Measurements from ENCODE around the gene RTCB. TPM values are rescaled to one million over a fixed set of nuclear protein-coding genes. Genes with fewer than 3 reads are reported as not detected.

The RTCB gene
- polyA plus RNA-seq, 1 of the 3 experiments (the other 2 are of a cell fraction), result 89.6 TPM

DNA sequence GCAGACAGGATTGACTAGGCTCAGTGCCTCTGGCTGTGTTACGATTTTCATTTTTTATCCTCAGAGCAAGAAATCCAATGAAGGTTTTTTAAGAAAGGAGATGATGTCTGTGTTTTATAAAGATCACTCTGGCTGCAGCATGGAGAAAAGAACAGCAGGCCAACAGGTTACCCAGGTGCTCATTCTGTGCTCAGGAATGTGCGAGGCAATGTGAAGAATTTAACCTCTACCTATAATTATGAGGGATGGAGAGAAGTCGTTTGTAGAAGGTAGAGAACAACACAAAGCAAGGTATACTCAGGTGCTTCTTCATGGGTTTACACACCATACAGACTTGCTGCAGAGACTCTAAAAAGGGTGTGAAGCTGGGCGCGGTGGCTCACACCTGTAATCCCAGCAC lies 10.0 kb upstream of the RTCB start:
- 41% methylated on average over 5 of the region's 5 CpGs for WGBS (ENCODE audit: low lambda C conversion rate)
- ChIA-PET CTCF (interaction anchor here (0.7 to 1.2 kb wide), 3 partner anchors 10 to 309 kb away, joined by 3 to 7 read pairs (median 3); partner anchors contain the start of gene RTCB), POLR2A (no interaction called here)
- H3K79me2 ChIP-seq (ENCODE audit: insufficient read depth), result no peaks in the 10 kb centered on the region
- H3K4me1 ChIP-seq (ENCODE audit: control insufficient read depth in 1 of 2, insufficient read depth in 2 of 2, low read depth in 1 of 2, low read length in 1 of 2), result no peaks in the 10 kb centered on the region
- TF ChIP-seq MEF2A (IDR thresholded peaks at IDR 0.05; ENCODE audit: borderline replicate concordance, low read depth), result no peak
- no peak for TF ChIP-seq SIN3A (IDR thresholded peaks at IDR 0.05; ENCODE audit: borderline replicate concordance, low read depth, low read length)
- no peaks in the 10 kb centered on the region for H3K36me3 ChIP-seq (replicated peaks in 1 of 2; ENCODE audit: control insufficient read depth in 1 of 2, insufficient read depth in 2 of 2, low read length in 1 of 2)
- no peak overlapping the region for H3K9ac ChIP-seq
- no peak for DNase-seq
- H3K4me2 ChIP-seq, result no peak overlapping the region
- no peaks in the 10 kb centered on the region for H3F3A ChIP-seq (replicated peaks; ENCODE audit: insufficient read depth)
- no peaks in the 10 kb centered on the region for H3K9me3 ChIP-seq
- H4K20me1 ChIP-seq (ENCODE audit: insufficient read depth), result no peaks in the 10 kb centered on the region
- H2AFZ ChIP-seq (ENCODE audit: low read depth), result no peak overlapping the region
- H3K27ac ChIP-seq (ENCODE audit: low read depth in 2 of 2, low read length in 1 of 2), result no peak overlapping the region
- no peak overlapping the region for H3K4me3 ChIP-seq (ENCODE audit: low read depth in 2 of 2, low read length in 1 of 2)
- no peaks in the 10 kb centered on the region for H3K9me2 ChIP-seq
- H3K27me3 ChIP-seq (ENCODE audit: insufficient read depth), result peaks cover 5% of the 10 kb centered on the region; the same call in 1 of the 2 replicates

DNA sequence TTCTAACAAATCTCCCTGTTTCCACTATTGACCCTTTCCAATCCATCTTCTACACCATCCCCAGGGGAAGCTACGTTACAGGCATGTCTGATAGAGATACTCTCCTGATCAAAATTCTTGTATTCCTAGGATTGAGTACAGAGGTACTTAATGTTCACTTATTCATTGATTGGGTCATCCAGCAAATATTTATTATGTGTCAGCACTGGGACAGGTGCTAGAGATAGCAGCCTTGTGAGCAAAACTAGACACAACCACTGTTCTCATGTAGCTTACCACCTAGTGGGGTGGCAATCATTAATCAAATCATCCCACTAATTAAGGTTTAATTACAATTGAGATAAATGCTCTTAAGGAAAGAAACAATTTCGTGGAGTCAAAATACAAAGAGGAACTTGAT lies 9.4 kb upstream of the RTCB start:
- no peak overlapping the region for H2AFZ ChIP-seq (ENCODE audit: low read depth)
- H3K79me2 ChIP-seq (ENCODE audit: insufficient read depth), result no peaks in the 10 kb centered on the region
- H3K4me1 ChIP-seq (ENCODE audit: control insufficient read depth in 1 of 2, insufficient read depth in 2 of 2, low read depth in 1 of 2, low read length in 1 of 2), result no peaks in the 10 kb centered on the region
- H3K27ac ChIP-seq (ENCODE audit: low read depth in 2 of 2, low read length in 1 of 2), result no peak overlapping the region
- H4K20me1 ChIP-seq (ENCODE audit: insufficient read depth), result no peaks in the 10 kb centered on the region
- H3K27me3 ChIP-seq (ENCODE audit: insufficient read depth), result peaks cover 5% of the 10 kb centered on the region; the same call in 1 of the 2 replicates
- H3K4me3 ChIP-seq (ENCODE audit: low read depth in 2 of 2, low read length in 1 of 2), result no peak overlapping the region
- ChIA-PET CTCF (interaction anchor here (0.6 to 1.2 kb wide), 6 partner anchors 9 to 451 kb away, joined by 3 to 7 read pairs (median 3); partner anchors contain the start of gene RTCB), POLR2A (no interaction called here)
- H3K9ac ChIP-seq, result no peak overlapping the region
- H3K36me3 ChIP-seq (replicated peaks in 1 of 2; ENCODE audit: control insufficient read depth in 1 of 2, insufficient read depth in 2 of 2, low read length in 1 of 2), result no peaks in the 10 kb centered on the region
- 25% methylated on average over 2 of the region's 2 CpGs for WGBS (ENCODE audit: low lambda C conversion rate)
- no peaks in the 10 kb centered on the region for H3K9me2 ChIP-seq
- H3F3A ChIP-seq (replicated peaks; ENCODE audit: insufficient read depth), result no peaks in the 10 kb centered on the region
- H3K9me3 ChIP-seq, result no peaks in the 10 kb centered on the region
- no peak for DNase-seq
- no peak overlapping the region for H3K4me2 ChIP-seq
- TF ChIP-seq, protein P1, sequence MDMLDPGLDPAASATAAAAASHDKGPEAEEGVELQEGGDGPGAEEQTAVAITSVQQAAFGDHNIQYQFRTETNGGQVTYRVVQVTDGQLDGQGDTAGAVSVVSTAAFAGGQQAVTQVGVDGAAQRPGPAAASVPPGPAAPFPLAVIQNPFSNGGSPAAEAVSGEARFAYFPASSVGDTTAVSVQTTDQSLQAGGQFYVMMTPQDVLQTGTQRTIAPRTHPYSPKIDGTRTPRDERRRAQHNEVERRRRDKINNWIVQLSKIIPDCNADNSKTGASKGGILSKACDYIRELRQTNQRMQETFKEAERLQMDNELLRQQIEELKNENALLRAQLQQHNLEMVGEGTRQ (IDR thresholded peaks at IDR 0.05; ENCODE audit: borderline replicate concordance, low read depth, low read length), result no peak

DNA sequence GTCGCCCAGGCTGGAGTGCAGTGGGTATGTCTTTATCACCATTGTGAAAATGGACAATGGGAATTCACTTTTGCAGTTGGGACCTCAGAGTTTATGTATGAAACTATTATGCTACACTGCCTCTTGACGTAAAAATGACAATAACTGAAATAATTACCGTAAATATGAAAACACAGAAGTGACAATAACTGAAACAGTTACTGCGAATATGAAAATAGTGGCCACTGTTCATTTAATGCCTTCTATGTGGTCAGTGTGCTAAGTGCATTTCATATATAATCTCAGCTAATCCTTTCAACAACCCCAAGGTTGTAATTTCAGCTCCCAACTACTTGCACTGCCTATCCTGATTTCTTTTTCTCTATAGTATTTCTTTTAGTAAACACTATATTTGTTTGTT lies 5.9 kb upstream of the RTCB start:
- Histone ChIP-seq H3K79me2 (ENCODE audit: insufficient read depth) (no peaks in the 10 kb centered on the region), H3K9me2 (no peaks in the 10 kb centered on the region), H3K27ac (ENCODE audit: low read depth in 2 of 2, low read length in 1 of 2) (no peak overlapping the region), H3K27me3 (ENCODE audit: insufficient read depth) (peaks cover 5% of the 10 kb centered on the region; the same call in 1 of the 2 replicates), H3K36me3 (replicated peaks in 1 of 2; ENCODE audit: control insufficient read depth in 1 of 2, insufficient read depth in 2 of 2, low read length in 1 of 2) (no peaks in the 10 kb centered on the region), H2AFZ (ENCODE audit: low read depth) (no peak overlapping the region), H3K9ac (no peak overlapping the region), H3K4me3 (ENCODE audit: low read depth in 2 of 2, low read length in 1 of 2) (no peak overlapping the region), H4K20me1 (ENCODE audit: insufficient read depth) (no peaks in the 10 kb centered on the region), H3K4me2 (no peak overlapping the region), H3K4me1 (ENCODE audit: control insufficient read depth in 1 of 2, insufficient read depth in 2 of 2, low read depth in 1 of 2, low read length in 1 of 2) (no peaks in the 10 kb centered on the region), H3K9me3 (no peaks in the 10 kb centered on the region), H3F3A (replicated peaks; ENCODE audit: insufficient read depth) (no peaks in the 10 kb centered on the region)
- ChIA-PET CTCF (interaction anchor here (1.2 to 8.7 kb wide), 2 partner anchors 29 to 56 kb away, joined by 3 to 75 read pairs; partner anchors contain the start of gene FBXO7), POLR2A (no interaction called here)
- DNase-seq, result no peak
- WGBS (ENCODE audit: low lambda C conversion rate), result 28% methylated on average over 4 of the region's 4 CpGs
- TF ChIP-seq USF1 (IDR thresholded peaks at IDR 0.05; ENCODE audit: borderline replicate concordance, low read depth) (no peak), YY1 (IDR thresholded peaks at IDR 0.05; ENCODE audit: low read depth) (no peak), TCF12 (IDR thresholded peaks at IDR 0.05) (no peak), EZH2phosphoT487 (IDR thresholded peaks at IDR 0.05; ENCODE audit: borderline replicate concordance, low read depth) (no peak), MEF2A (IDR thresholded peaks at IDR 0.05; ENCODE audit: borderline replicate concordance, low read depth) (no peak), GABPA (IDR thresholded peaks at IDR 0.05; ENCODE audit: low read depth) (no peak), JUND (IDR thresholded peaks at IDR 0.05) (no peak), FOXM1 (IDR thresholded peaks at IDR 0.05; ENCODE audit: low read depth) (no peak), ELF1 (IDR thresholded peaks at IDR 0.05) (no peak), SMC3 (IDR thresholded peaks at IDR 0.05; ENCODE audit: low read depth, low read length) (no peak), RXRA (IDR thresholded peaks at IDR 0.05; ENCODE audit: borderline replicate concordance, low read depth) (no peak), GATA2 (CRISPR knock-in tag; IDR thresholded peaks at IDR 0.05) (no peak), POLR2AphosphoS5 (IDR thresholded peaks at IDR 0.05; ENCODE audit: low read depth, low read length) (no peak), TAF1 (IDR thresholded peaks at IDR 0.05; ENCODE audit: borderline replicate concordance, low read depth, low read length) (no peak), MXI1 (IDR thresholded peaks at IDR 0.05; ENCODE audit: low read depth, low read length) (no peak), RCOR1 (IDR thresholded peaks at IDR 0.05; ENCODE audit: low read length) (no peak)
- TF ChIP-seq, protein P2, sequence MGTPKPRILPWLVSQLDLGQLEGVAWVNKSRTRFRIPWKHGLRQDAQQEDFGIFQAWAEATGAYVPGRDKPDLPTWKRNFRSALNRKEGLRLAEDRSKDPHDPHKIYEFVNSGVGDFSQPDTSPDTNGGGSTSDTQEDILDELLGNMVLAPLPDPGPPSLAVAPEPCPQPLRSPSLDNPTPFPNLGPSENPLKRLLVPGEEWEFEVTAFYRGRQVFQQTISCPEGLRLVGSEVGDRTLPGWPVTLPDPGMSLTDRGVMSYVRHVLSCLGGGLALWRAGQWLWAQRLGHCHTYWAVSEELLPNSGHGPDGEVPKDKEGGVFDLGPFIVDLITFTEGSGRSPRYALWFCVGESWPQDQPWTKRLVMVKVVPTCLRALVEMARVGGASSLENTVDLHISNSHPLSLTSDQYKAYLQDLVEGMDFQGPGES (IDR thresholded peaks at IDR 0.05; ENCODE audit: low read depth, low read length), result no peak
- TF ChIP-seq, protein P1 (IDR thresholded peaks at IDR 0.05; ENCODE audit: borderline replicate concordance, low read depth, low read length), result no peak
